Stimulated activated CD4-positive, alpha-beta T cell treated with anti-CD3 and anti-CD28 coated beads, Interleukin-12 subunit alpha, Interleukin-12 subunit beta, amount 100 ng/mL, for 48 hours (primary cell): ENCODE measurements around the gene ZNF891.

Experiments
- DNase-seq, 3 donors: peaks; one replicate each; pipeline ENCODE4 v3.0.0-alpha.2; 2020; ENCODE audit warnings: low read depth in 2 of 3, low spot score in 1 of 3

ZNF891 gene

DNA sequence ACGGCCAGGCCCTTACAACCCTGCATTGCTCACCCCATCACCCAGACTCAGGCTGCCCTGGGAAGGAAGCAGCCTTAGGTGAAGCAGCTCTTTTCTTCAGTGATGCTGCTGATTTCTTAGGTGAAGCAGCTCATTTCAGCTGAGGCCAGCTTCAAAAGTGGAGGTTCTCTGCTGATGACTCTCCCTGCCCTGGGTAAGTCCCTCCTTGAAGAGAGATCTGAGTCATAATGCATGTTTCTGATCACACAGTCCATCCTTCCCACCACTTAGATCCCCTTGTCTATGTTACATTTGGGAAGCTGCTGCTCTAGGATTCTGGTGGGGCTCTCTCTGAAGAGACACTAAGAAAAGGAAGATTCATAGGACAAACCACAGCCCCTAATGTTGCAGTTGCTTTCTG, 66.5 kb downstream of the ZNF891 start:
- DNase-seq, result no peak

DNA sequence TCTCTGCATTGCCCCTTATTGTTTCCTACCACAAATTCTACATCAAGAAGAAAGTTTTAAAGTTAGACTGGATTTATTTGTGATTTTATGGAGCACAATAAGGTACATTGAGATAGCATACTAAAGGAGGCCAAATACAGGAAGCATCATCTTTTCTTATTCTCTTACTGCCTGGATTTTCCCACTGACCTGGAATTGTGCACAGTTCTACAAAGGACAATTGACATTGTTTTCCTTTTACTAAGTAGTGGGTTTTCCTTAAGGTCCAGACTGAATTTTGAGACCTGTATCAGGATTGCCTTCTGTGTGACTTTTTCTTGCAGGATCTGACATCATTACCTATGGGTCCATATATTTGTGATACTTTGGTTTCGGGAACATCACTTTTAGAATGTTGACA, 68.1 kb downstream of the ZNF891 start:
- DNase-seq, result no peak

DNA sequence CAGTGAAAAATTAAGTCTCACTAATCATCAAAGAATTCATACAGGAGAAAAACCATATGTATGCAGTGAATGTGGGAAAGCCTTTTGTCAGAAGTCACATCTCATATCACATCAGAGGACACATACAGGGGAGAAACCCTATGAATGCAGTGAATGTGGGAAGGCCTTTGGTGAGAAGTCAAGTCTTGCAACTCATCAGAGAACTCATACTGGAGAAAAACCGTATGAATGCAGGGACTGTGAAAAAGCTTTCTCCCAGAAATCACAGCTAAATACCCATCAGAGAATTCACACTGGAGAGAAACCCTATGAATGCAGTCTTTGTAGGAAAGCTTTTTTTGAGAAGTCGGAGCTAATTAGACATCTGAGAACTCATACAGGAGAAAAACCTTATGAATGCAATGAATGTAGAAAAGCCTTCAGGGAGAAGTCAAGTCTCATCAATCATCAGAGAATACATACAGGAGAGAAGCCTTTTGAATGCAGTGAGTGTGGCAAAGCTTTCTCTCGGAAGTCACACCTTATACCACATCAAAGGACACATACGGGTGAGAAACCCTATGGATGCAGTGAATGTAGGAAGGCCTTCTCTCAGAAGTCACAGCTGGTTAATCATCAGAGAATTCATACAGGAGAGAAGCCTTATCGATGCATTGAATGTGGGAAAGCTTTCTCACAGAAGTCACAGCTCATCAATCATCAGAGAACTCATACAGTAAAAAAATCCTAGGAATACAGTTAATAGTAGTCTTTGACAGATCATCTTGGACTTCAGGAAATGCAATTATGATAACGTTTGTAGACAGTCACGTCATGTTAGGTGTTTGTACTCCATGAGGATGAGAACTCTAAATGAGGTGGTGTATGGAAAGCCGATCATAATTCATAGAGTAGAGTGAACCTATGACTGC, 71.6 kb downstream of the ZNF891 start:
- no peak for DNase-seq

DNA sequence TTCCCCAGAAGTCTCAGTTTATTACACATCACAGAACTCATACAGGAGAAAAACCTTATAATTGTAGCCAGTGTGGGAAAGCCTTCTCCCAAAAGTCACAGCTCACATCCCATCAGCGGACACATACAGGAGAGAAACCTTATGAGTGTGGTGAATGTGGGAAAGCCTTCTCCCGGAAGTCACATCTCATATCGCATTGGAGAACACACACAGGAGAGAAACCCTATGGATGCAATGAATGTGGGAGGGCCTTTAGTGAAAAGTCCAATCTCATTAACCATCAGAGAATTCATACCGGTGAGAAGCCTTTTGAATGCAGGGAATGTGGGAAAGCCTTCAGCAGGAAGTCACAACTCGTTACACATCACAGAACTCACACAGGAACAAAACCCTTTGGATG, 72.6 kb downstream of the ZNF891 start:
- DNase-seq, result no peak
